Measurements from ENCODE around the gene SSTR3. TPM values are rescaled to one million over a fixed set of nuclear protein-coding genes. Genes with fewer than 3 reads are reported as not detected.
A peak's percentile ranks its signal among the peaks of the same experiment; 100 is the strongest.

SSTR3 gene
- total and polyA plus RNA-seq, 5 experiments from 2014 or later, result 2.9 to 13.7 (median 7.3) TPM

DNA sequence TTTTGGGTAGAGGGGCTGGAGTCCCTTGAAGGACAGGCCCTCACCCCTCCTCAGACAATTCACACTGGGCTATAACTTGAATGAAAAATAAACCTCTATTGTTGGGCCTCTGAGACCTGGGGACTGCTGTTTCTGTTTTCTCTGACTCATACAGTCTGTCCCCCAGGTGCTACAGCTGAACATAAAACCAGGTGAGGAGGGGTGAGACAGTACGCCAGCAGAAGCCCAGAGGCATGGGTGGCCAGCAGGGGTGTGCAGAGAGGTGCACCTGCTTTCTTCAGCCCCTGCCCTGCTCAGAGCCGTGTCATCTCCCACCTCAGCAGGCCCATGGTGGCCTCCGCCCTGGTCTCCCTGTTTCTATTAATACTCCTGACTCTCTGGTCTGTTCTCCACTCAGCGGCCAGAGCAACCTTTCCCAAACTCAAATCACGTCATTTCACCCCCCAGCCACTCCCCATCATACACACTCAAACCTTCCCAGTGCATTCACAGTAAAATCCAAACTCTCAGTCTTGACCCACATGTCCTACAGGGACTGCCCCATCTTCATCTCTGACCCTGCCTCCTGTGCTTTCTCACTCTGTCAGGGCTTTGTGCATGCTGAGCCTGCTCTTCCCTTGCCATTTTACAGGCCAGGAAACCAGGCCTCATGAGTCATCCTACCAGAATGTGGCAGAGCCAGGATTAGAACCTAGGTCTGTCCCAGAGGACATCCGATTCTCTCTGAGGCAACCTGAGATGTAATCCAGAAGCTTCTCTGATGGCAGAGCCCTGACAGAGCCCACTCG is 57.2 kb downstream of the SSTR3 start:
- Mint-ChIP-seq H3K9me3 (peaks cover 0 to 10% (median 0%) of the 10 kb centered on the region in 9 donors), H3K4me3 (no peak overlapping the region), H3K36me3 (no peaks in the 10 kb centered on the region), H3K27ac (peak overlapping the region in 6 of 10 donors; percentile 34 to 83 (median 53)), H3K27me3 (no peaks in the 10 kb centered on the region), H3K4me1 (peaks cover 20 to 51% (median 27%) of the 10 kb centered on the region in 4 donors)
- ATAC-seq, result no peak
- POLR2A ChIA-PET, result interaction anchor here (0.6 kb wide), 1 partner anchor 362 kb away, joined by 3 read pairs; no protein-coding TSS in a partner anchor
- DNase-seq, result peak in 1 of 10 donors; percentile 53

Other genes with a start within 250 kb of the SSTR3 start
- not detected for gene TST, start 193.0 kb downstream of the SSTR3 start, total RNA-seq
- 1 to 10 TPM in 1 of 3 donors, not detected in 2; 1.5 TPM for gene TST, start 193.0 kb downstream of the SSTR3 start, polyA plus RNA-seq
- gene MPST, start 192.7 kb downstream of the SSTR3 start, total RNA-seq, result 1 to 10 TPM; 1.1 to 1.5 TPM
- 1 to 10 TPM in 2 of 3 donors, under 1 TPM in 1; 0.34 to 9.7 (median 1.8) TPM for gene MPST, start 192.7 kb downstream of the SSTR3 start, polyA plus RNA-seq
- gene KCTD17, start 160.7 kb downstream of the SSTR3 start, total RNA-seq, result 10 to 100 TPM; 26.1 to 26.6 TPM
- 10 to 100 TPM in 2 of 3 donors, 1 to 10 TPM in 1; 9.1 to 12.1 (median 10.3) TPM for gene KCTD17, start 160.7 kb downstream of the SSTR3 start, polyA plus RNA-seq
- under 1 TPM; 0.27 to 0.36 TPM for gene TMPRSS6, start 102.8 kb downstream of the SSTR3 start, total RNA-seq
- gene TMPRSS6, start 102.8 kb downstream of the SSTR3 start, polyA plus RNA-seq, result under 1 TPM; 0.05 to 0.09 (median 0.06) TPM
- 10 to 100 TPM; 31.1 to 34.2 TPM for gene IL2RB, start 62.6 kb downstream of the SSTR3 start, total RNA-seq
- 100 to 1,000 TPM in 1 of 3 donors, 10 to 100 TPM in 2; 74.9 to 113 (median 81.1) TPM for gene IL2RB, start 62.6 kb downstream of the SSTR3 start, polyA plus RNA-seq
- 10 to 100 TPM; 24.6 to 25.7 TPM for gene C1QTNF6, start 24.2 kb downstream of the SSTR3 start, total RNA-seq
- gene C1QTNF6, start 24.2 kb downstream of the SSTR3 start, polyA plus RNA-seq, result 1 to 10 TPM in 2 of 3 donors, under 1 TPM in 1; 0.68 to 4.0 (median 1.7) TPM
- 100 to 1,000 TPM; 295 to 297 TPM for gene RAC2, start 31.8 kb upstream of the SSTR3 start, total RNA-seq
- 1,000 to 10,000 TPM in 2 of 3 donors, 100 to 1,000 TPM in 1; 740 to 1,115 (median 1,110) TPM for gene RAC2, start 31.8 kb upstream of the SSTR3 start, polyA plus RNA-seq
- gene CYTH4, start 70.0 kb upstream of the SSTR3 start, total RNA-seq, result 100 to 1,000 TPM; 177 to 193 TPM
- gene CYTH4, start 70.0 kb upstream of the SSTR3 start, polyA plus RNA-seq, result 10 to 100 TPM; 48.9 to 60.8 (median 54.6) TPM
- gene ELFN2, start 215.0 kb upstream of the SSTR3 start, total RNA-seq, result under 1 TPM; 0.55 to 0.88 TPM
- gene ELFN2, start 215.0 kb upstream of the SSTR3 start, polyA plus RNA-seq, result not detected

Data from naive thymus-derived CD8-positive, alpha-beta T cell (primary cell).